ENCODE measurements around the gene ITGB7.

GRCh38 chr12:53176750-53177149 lies 30.3 kb downstream of the ITGB7 start:
- TF ChIP-seq, protein P1, sequence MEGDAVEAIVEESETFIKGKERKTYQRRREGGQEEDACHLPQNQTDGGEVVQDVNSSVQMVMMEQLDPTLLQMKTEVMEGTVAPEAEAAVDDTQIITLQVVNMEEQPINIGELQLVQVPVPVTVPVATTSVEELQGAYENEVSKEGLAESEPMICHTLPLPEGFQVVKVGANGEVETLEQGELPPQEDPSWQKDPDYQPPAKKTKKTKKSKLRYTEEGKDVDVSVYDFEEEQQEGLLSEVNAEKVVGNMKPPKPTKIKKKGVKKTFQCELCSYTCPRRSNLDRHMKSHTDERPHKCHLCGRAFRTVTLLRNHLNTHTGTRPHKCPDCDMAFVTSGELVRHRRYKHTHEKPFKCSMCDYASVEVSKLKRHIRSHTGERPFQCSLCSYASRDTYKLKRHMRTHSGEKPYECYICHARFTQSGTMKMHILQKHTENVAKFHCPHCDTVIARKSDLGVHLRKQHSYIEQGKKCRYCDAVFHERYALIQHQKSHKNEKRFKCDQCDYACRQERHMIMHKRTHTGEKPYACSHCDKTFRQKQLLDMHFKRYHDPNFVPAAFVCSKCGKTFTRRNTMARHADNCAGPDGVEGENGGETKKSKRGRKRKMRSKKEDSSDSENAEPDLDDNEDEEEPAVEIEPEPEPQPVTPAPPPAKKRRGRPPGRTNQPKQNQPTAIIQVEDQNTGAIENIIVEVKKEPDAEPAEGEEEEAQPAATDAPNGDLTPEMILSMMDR (optimal IDR thresholded peaks at IDR 0.05 in 1 of 3, IDR thresholded peaks at IDR 0.05 in 1 of 3, conservative IDR thresholded peaks at IDR 0.05 in 1 of 3; ENCODE audit: extremely low read depth in 1 of 3, insufficient read depth in 2 of 3, low read length in 3 of 3) = no peak
- no peak for TF ChIP-seq EZH2 (IDR thresholded peaks at IDR 0.05; ENCODE audit: low read length)

All from keratinocyte (primary cell).